Esophagus squamous epithelium (tissue), 5 donors: ENCODE measurements around the gene ASZ1. TPM values are rescaled to one million over a fixed set of nuclear protein-coding genes. Genes with fewer than 3 reads are reported as not detected.

Source experiments
- DNase-seq: peaks from one replicate; lab custom pipeline; 2025; lab: John Stamatoyannopoulos, UW
- H3K27ac ChIP-seq, 4 donors: fragments of 200-600 bp; sonication (generic); one replicate each; pipeline ENCODE4 v1.5.1; 2016 to 2019; ENCODE audit warnings: mild to moderate bottlenecking in 1 of 4
- H3K27me3 ChIP-seq, 4 donors: fragments of 200-600 bp; sonication (generic); 1 replicate in 3 of 4; 2 replicates in 1 of 4; pipeline versions ENCODE4 v1.5.1 to v1.6.0; 2017 to 2021; ENCODE audit warnings: antibody characterized with exemption in 1 of 4
- H3K36me3 ChIP-seq, 3 donors: fragments of 200-600 bp; sonication (generic); one replicate each; pipeline ENCODE4 v1.5.1; 2016 to 2019
- H3K4me1 ChIP-seq, 3 donors: fragments of 200-600 bp; sonication (generic); one replicate each; pipeline ENCODE4 v1.5.1; 2017 to 2019
- H3K4me3 ChIP-seq, 4 donors: fragments of 200-600 bp; sonication (generic); 1 replicate in 3 of 4; 2 replicates in 1 of 4; pipeline ENCODE4 v1.5.1; 2016 to 2019; ENCODE audit warnings: mild to moderate bottlenecking in 2 of 4, moderate library complexity in 1 of 4
- H3K9me3 ChIP-seq, 3 donors: fragments of 200-600 bp; sonication (generic); one replicate each; pipeline ENCODE4 v1.5.1; 2016 to 2019
- POLR2A ChIP-seq, 4 donors: fragments of 450-650 bp; IDR thresholded peaks; one replicate each; pipeline ENCODE4 v1.6.1; 2017; ENCODE audit warnings: antibody characterized with exemption in 4 of 4, mild to moderate bottlenecking in 4 of 4, moderate library complexity in 3 of 4
- WGBS, 2 donors: methylation state at CpG; one replicate each; pipeline ENCODE4 v1.1.5; 2018; 5-methylcytosine and 5-hydroxymethylcytosine counted together
- intact Hi-C: fragments of 100-400 bp; cut with DNase I; formaldehyde crosslinking; loops from one replicate; pipeline ENCODE4 v1.15.0; 2022
- total RNA-seq, 4 donors: library from RNA; depleted of rRNA; stranded (reverse); fragments of >200 nt; gene quantifications; one replicate each; pipeline ENCODE4 v1.1.0, GENCODE V29; 2016
- TF ChIP-seq, protein P1 (sequence below), 6 experiments: fragments of 450-650 bp in 4 of 6; fragments of 200-600 bp in 2 of 6; sonication (generic) in 2 of 6; IDR thresholded peaks; one replicate each; pipeline ENCODE4 v1.5.1; 2016 to 2019; ENCODE audit warnings: antibody characterized with exemption in 6 of 6, mild to moderate bottlenecking in 4 of 6, moderate library complexity in 4 of 6
- donor health status: DM: yes; HTN: yes; CAD: no.

ASZ1 gene
- total RNA-seq, 4 donors from 2014 or later = not detected

DNA sequence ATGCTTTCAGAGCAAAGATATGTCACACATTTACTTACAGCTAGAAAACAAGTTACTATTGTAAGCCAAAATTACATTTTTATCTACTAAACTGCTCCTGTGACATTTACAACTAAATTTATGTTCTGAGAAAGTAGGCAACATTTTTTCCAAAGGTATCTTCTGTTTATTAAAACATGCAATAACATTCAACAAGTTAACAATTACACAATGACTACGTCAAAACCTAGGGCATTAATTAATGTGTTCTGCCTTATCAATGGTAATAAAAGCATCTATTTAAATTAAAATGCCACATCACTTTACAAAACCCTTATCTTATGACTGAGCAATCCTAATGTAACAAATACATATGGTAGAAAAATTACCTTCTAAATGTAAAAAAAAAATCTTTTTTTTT lies 14.9 kb downstream of the ASZ1 start:
- WGBS, 2 donors = 74 to 88% methylated on average over 1 of the region's 1 CpG
- DNase-seq = no peak
- H3K9me3 ChIP-seq = no peaks in the 10 kb centered on the region
- intact Hi-C loops = no loop called here
- no peaks in the 10 kb centered on the region for H3K4me1 ChIP-seq
- TF ChIP-seq, protein P1, sequence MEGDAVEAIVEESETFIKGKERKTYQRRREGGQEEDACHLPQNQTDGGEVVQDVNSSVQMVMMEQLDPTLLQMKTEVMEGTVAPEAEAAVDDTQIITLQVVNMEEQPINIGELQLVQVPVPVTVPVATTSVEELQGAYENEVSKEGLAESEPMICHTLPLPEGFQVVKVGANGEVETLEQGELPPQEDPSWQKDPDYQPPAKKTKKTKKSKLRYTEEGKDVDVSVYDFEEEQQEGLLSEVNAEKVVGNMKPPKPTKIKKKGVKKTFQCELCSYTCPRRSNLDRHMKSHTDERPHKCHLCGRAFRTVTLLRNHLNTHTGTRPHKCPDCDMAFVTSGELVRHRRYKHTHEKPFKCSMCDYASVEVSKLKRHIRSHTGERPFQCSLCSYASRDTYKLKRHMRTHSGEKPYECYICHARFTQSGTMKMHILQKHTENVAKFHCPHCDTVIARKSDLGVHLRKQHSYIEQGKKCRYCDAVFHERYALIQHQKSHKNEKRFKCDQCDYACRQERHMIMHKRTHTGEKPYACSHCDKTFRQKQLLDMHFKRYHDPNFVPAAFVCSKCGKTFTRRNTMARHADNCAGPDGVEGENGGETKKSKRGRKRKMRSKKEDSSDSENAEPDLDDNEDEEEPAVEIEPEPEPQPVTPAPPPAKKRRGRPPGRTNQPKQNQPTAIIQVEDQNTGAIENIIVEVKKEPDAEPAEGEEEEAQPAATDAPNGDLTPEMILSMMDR (IDR thresholded peaks at IDR 0.05) = no peak
- TF ChIP-seq POLR2A (IDR thresholded peaks at IDR 0.05) = no peak
- no peak overlapping the region for H3K4me3 ChIP-seq
- H3K27me3 ChIP-seq = no peaks in the 10 kb centered on the region
- H3K36me3 ChIP-seq = no peaks in the 10 kb centered on the region
- no peak overlapping the region for H3K27ac ChIP-seq

DNA sequence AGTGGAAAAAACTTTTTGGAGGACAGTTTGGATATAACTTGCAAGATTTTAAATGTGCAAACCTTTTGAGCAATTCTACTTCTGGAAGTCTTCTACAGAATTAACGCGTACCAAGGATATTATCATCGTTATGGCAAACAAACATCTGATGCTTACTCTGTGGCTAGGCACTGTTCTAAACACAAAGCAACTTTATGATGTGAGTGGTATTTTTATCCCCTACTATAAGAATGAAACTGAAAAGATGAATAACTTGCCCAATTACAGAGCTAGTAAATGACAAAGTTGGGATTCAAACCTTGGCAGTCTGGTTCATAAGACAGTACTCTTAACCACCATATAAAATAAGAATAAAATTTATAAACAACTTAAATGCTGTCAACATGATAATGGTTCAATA lies 15.8 kb downstream of the ASZ1 start:
- WGBS, 2 donors = 85 to 93% methylated on average over 3 of the region's 3 CpGs
- TF ChIP-seq, protein P1 (IDR thresholded peaks at IDR 0.05) = no peak
- Histone ChIP-seq H3K36me3 (no peaks in the 10 kb centered on the region), H3K27ac (no peak overlapping the region), H3K4me1 (no peaks in the 10 kb centered on the region), H3K4me3 (no peak overlapping the region), H3K9me3 (no peaks in the 10 kb centered on the region), H3K27me3 (no peaks in the 10 kb centered on the region)
- intact Hi-C loops = no loop called here
- DNase-seq = no peak

DNA sequence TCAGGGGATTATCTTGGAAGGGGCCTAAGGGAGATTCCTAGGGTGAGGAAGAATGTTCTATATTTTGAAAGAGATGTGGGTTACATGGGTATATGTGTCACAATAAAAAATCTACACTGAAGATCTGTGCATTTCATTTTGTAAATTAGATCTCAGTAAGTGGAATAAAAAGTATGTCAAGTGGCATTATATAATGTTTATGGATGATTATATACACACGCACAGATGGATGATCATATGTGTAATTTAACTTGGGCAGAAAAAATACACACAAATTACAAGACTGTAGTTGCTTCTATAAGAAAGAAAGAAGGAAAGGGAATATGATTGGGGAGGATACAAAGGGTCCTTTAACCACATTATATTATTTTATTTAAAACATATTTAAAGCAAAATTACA lies 18.5 kb downstream of the ASZ1 start:
- Histone ChIP-seq H3K27me3 (no peaks in the 10 kb centered on the region), H3K4me1 (no peaks in the 10 kb centered on the region), H3K9me3 (no peaks in the 10 kb centered on the region), H3K4me3 (no peak overlapping the region), H3K27ac (no peak overlapping the region), H3K36me3 (no peaks in the 10 kb centered on the region)
- 71 to 76% methylated on average over 1 of the region's 1 CpG for WGBS, 2 donors
- no peak for DNase-seq
- TF ChIP-seq, protein P1 (IDR thresholded peaks at IDR 0.05) = no peak
- no peak for TF ChIP-seq POLR2A (IDR thresholded peaks at IDR 0.05)
- intact Hi-C loops = no loop called here

DNA sequence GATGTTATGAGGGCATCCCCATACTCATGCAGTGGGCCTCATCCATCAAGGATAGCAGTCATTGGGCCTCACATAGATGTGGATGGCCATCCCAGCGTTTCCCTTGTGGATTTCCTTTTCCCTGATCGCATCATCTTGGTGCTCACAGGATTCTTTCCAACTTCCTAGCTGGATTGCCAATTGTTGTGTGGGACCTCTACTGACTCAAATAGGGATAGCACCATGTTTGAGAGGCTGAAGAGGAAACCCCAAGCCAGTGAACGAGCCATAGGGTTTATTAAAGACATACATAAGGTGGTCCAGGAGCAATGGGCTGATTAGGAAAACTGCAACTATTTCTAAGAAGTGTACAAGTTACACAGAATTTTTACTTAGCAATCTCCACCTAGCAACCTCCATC lies 21.8 kb downstream of the ASZ1 start:
- Histone ChIP-seq H3K4me3 (no peak overlapping the region), H3K9me3 (no peaks in the 10 kb centered on the region), H3K36me3 (no peaks in the 10 kb centered on the region), H3K27me3 (no peaks in the 10 kb centered on the region), H3K4me1 (no peaks in the 10 kb centered on the region), H3K27ac (no peak overlapping the region)
- TF ChIP-seq POLR2A (IDR thresholded peaks at IDR 0.05) = no peak
- TF ChIP-seq, protein P1 (IDR thresholded peaks at IDR 0.05) = no peak
- no peak for DNase-seq
- 74 to 92% methylated on average over 3 of the region's 3 CpGs for WGBS, 2 donors
- intact Hi-C loops = no loop called here

- Histone ChIP-seq H3K9me3 (no peaks in the 10 kb centered on the region), H3K4me3 (no peak overlapping the region), H3K27ac (no peak overlapping the region), H3K36me3 (no peaks in the 10 kb centered on the region), H3K4me1 (no peaks in the 10 kb centered on the region), H3K27me3 (no peaks in the 10 kb centered on the region)
- WGBS, 2 donors = 84 to 99% methylated on average over 7 to 8 of the region's 8 CpGs
- intact Hi-C loops = no loop called here
- TF ChIP-seq, protein P1 (IDR thresholded peaks at IDR 0.05) = no peak
- TF ChIP-seq POLR2A (IDR thresholded peaks at IDR 0.05) = no peak
- no peak for DNase-seq
Observed at GRCh38 chr7:117403737-117404136, 23.6 kb downstream of the ASZ1 start.
